ENCODE measurements around the gene RNF123. TPM values are rescaled to one million over a fixed set of nuclear protein-coding genes. Genes with fewer than 3 reads are reported as not detected.

RNF123 gene
- total RNA-seq, 2 donors from 2014 or later = 28.3 to 29.4 TPM

DNA sequence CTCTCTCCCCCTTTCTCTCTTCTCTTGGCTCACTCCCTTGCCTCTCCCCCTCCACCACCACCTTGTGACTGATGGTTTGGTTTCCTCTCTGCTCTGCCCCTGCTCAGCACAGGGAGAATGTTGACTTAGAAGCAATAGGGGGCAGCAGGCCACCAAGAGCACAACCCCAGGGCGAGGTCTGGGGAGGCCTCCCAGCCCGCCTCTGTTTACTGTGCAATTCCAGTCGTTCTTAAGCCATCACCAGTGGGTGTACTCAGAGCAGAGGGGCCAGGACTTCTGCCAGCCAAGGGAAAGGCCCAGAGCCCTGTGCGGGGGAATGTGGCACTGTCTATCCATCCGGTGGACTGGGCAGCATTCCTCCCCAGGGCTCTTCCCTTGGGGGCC lies 21.0 kb upstream of the RNF123 start:
- no peaks in the 10 kb centered on the region for H3K9me3 ChIP-seq
- peaks cover 4% of the 10 kb centered on the region in 2 donors for H3K4me1 ChIP-seq (ENCODE audit: control insufficient read depth in 1 of 2, low read depth in 2 of 2)
- no peak overlapping the region for H3K4me3 ChIP-seq
- DNase-seq (ENCODE audit: low spot score) = no peak
- H3K27me3 ChIP-seq (replicated peaks; ENCODE audit: insufficient read depth) = no peaks in the 10 kb centered on the region
- no peak for ATAC-seq (ENCODE audit: insufficient number of reproducible peaks, low FRiP score, low read depth)
- TF ChIP-seq, protein P1, sequence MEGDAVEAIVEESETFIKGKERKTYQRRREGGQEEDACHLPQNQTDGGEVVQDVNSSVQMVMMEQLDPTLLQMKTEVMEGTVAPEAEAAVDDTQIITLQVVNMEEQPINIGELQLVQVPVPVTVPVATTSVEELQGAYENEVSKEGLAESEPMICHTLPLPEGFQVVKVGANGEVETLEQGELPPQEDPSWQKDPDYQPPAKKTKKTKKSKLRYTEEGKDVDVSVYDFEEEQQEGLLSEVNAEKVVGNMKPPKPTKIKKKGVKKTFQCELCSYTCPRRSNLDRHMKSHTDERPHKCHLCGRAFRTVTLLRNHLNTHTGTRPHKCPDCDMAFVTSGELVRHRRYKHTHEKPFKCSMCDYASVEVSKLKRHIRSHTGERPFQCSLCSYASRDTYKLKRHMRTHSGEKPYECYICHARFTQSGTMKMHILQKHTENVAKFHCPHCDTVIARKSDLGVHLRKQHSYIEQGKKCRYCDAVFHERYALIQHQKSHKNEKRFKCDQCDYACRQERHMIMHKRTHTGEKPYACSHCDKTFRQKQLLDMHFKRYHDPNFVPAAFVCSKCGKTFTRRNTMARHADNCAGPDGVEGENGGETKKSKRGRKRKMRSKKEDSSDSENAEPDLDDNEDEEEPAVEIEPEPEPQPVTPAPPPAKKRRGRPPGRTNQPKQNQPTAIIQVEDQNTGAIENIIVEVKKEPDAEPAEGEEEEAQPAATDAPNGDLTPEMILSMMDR (IDR thresholded peaks at IDR 0.05) = no peak
- no peak overlapping the region for H3K27ac ChIP-seq
- no peaks in the 10 kb centered on the region for H3K36me3 ChIP-seq

DNA sequence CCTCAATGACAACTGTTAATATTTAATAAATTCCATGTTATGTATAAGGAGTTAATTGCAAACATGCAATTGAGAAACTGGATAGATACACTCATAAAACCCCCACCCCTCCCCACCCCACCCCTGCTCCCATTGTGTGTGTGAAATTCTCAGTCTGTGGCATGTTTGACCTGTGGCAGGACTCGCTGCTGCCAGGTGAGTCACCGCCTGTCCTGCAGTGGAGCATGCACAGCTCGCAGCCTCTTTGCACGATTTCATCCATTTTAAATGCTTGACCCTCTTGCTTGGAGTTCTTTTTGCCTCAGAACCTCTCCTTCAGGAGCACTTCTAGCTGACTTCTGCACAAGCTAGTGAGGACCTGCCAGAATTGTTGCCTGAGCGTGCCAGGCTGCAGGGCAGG lies 20.5 kb upstream of the RNF123 start:
- ATAC-seq (ENCODE audit: insufficient number of reproducible peaks, low FRiP score, low read depth) = no peak
- TF ChIP-seq, protein P1 (IDR thresholded peaks at IDR 0.05) = no peak
- no peaks in the 10 kb centered on the region for H3K27me3 ChIP-seq (replicated peaks; ENCODE audit: insufficient read depth)

DNA sequence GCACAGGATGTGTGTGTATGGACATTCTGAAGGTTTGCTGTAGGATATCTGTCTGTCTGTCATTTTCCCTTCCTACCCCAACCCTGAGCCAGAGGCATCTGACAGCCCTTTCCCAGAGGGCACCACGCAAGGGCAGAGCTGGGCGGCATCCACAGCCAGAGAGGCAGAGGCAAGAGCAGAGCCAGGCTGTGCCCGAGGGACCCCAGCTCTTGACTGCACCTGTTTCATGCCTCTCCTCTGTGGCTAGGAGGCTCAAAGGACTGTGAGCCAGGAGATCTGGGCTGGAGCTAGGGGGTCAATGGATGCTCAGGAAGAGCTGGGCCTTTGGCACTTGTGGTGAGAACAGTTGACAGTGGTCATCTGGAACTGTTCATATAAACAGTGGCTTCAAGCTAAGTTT lies 20.0 kb upstream of the RNF123 start:
- ATAC-seq (ENCODE audit: insufficient number of reproducible peaks, low FRiP score, low read depth) = no peak
- H3K27me3 ChIP-seq (replicated peaks; ENCODE audit: insufficient read depth) = no peaks in the 10 kb centered on the region
- DNase-seq (ENCODE audit: low spot score) = no peak
- H3K9me3 ChIP-seq = no peaks in the 10 kb centered on the region
- no peak overlapping the region for H3K4me3 ChIP-seq
- H3K4me1 ChIP-seq (ENCODE audit: control insufficient read depth in 1 of 2, low read depth in 2 of 2) = peaks cover 5 to 6% of the 10 kb centered on the region in 2 donors
- TF ChIP-seq, protein P1 (IDR thresholded peaks at IDR 0.05) = no peak
- H3K27ac ChIP-seq = no peak overlapping the region
- H3K36me3 ChIP-seq = no peaks in the 10 kb centered on the region

More for the DNA sequence above, 20.5 kb upstream of the RNF123 start:
- Histone ChIP-seq H3K4me3 (no peak overlapping the region), H3K9me3 (no peaks in the 10 kb centered on the region), H3K27ac (no peak overlapping the region), H3K36me3 (no peaks in the 10 kb centered on the region), H3K4me1 (ENCODE audit: control insufficient read depth in 1 of 2, low read depth in 2 of 2) (peaks cover 5 to 6% of the 10 kb centered on the region in 2 donors)
- DNase-seq (ENCODE audit: low spot score) = no peak

DNA sequence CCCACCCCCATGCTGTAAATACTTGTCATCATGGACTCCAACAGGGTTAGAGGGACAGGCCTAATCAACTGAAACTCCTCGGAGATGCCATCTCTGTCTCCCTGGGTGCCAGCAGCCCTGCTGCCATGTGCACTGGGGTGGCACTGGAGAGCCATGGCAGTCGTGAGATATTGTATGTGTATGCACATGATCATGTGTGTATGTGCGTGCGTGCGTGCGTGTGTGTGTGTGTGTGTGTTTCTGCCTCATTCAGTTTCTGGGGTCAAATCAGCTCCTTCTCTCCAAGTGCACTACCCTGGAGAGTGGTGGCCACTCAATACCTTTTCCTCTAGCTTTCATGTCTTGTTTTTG lies 18.4 kb upstream of the RNF123 start:
- no peak for ATAC-seq (ENCODE audit: insufficient number of reproducible peaks, low FRiP score, low read depth)
- Histone ChIP-seq H3K27ac (no peak overlapping the region), H3K4me1 (ENCODE audit: control insufficient read depth in 1 of 2, low read depth in 2 of 2) (peaks cover 11 to 16% of the 10 kb centered on the region in 2 donors), H3K27me3 (replicated peaks; ENCODE audit: insufficient read depth) (no peaks in the 10 kb centered on the region), H3K9me3 (no peaks in the 10 kb centered on the region), H3K36me3 (peaks cover 2% of the 10 kb centered on the region), H3K4me3 (no peak overlapping the region)
- TF ChIP-seq, protein P1 (IDR thresholded peaks at IDR 0.05) = no peak
- DNase-seq (ENCODE audit: low spot score) = no peak

DNA sequence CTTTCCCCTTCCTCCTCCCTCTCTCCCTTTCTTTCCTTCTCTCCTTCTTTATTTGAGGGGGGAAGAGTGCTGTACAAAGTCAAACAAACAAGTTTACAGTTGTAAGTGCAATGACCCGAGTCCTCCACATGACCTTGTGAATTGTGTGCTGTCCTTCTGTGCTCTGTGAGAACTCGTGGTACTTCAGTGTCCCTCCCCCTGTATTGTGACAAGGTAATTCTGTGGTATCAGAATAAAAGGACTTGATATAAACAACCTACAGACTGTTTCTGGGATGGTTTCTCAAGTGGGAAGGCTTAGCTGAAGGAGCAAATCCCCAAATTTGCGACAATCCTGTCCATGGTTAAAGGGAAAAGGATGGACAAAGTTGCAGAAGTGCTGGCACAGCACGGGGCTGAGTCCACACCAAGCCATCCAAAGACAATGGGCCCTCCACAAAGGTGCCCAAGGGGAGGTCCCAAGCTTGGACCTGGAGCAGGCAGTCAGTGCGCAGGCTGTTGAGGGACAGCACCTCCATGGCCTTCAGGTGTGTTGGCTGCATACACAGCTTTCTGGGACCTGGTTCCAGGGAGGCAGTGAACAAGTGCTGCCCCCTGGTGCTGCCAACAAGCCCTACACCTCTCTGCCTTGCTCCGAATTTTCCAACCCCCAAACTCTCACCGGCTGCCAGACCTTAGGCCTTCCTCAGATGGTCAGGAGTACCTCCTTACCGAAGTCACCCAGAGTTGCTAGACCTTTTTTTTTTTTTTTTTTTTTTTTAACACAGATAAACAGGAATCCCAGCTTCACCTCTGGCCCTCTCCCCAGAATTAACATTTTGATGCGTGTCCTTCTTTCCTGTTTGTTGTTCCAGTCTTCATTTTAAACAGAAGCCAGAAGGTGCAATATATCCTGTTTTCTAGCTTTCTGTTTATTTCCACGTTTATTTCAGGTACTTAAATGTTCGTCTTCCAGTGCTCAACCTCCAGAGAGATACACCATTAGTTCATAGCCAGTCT lies 17.8 kb upstream of the RNF123 start:
- ATAC-seq (ENCODE audit: insufficient number of reproducible peaks, low FRiP score, low read depth) (no peak), DNase-seq (ENCODE audit: low spot score) (no peak)
- Histone ChIP-seq H3K9me3 (no peaks in the 10 kb centered on the region), H3K27me3 (replicated peaks; ENCODE audit: insufficient read depth) (no peaks in the 10 kb centered on the region), H3K4me1 (ENCODE audit: control insufficient read depth in 1 of 2, low read depth in 2 of 2) (peaks cover 11 to 16% of the 10 kb centered on the region in 2 donors), H3K4me3 (no peak overlapping the region), H3K27ac (no peak overlapping the region), H3K36me3 (peaks cover 9% of the 10 kb centered on the region)
- TF ChIP-seq, protein P1 (IDR thresholded peaks at IDR 0.05) = peak; percentile 65

Measured in thoracic aorta (tissue), 2 donors.